Cardiac fibroblast (primary cell): ENCODE measurements around the gene NOX5.
"Not testable (repeated sequence)": the region's sequence is repeated elsewhere in the genome, so short reads cannot be mapped to it uniquely, and the experiment has no call there.

ENCODE experiments used
- DNase-seq, 2 donors: peaks; one replicate each; pipeline versions ENCODE4 v3.0.0 to v3.0.0-alpha.2; 2010; ENCODE audit warnings: low read depth in 2 of 2
- H3K4me3 ChIP-seq, 2 donors: replicated peaks in 1 of 2; 1 replicate in 1 of 2; 2 replicates in 1 of 2; pipeline ENCODE4 v1.5.1; 2011; ENCODE audit warnings: low read depth in 2 of 2, low read length in 2 of 2, mild to moderate bottlenecking in 2 of 2, moderate library complexity in 1 of 2
- CTCF ChIP-seq: IDR thresholded peaks from one replicate; pipeline ENCODE4 v1.5.1; 2011; ENCODE audit warnings: low read depth, mild to moderate bottlenecking, low read length, inconsistent platforms

The NOX5 gene

GRCh38 chr15:69014454-69014853 is at the start of gene NOX5:
Gene NOX5, plus strand, starts transcription at chr15:69014695. Its CDS starts 41 bp downstream, at chr15:69014736.
- no peak within 1 kb of the TSS for H3K4me3 ChIP-seq
- TF ChIP-seq CTCF: no peak
- DNase-seq: peak in 1 of 2 donors; percentile 6

GRCh38 chr15:68966996-68967395 is 47.5 kb upstream of the NOX5 start:
- DNase-seq: no peak
- H3K4me3 ChIP-seq: no peak overlapping the region
- no peak for TF ChIP-seq CTCF

GRCh38 chr15:68967948-68968347 is 46.5 kb upstream of the NOX5 start:
- DNase-seq: no peak
- no peak for TF ChIP-seq CTCF
- H3K4me3 ChIP-seq: no peak overlapping the region

- H3K4me3 ChIP-seq: no peak overlapping the region
- no peak for TF ChIP-seq CTCF
Observed at GRCh38 chr15:68969298-68969697, 45.2 kb upstream of the NOX5 start.

GRCh38 chr15:68972201-68973065 is 42.1 kb upstream of the NOX5 start:
- DNase-seq: no peak
- no peak overlapping the region for H3K4me3 ChIP-seq
- TF ChIP-seq CTCF: no peak

More at GRCh38 chr15:68969298-68969697, 45.2 kb upstream of the NOX5 start:
- DNase-seq: no peak

- H3K4me3 ChIP-seq, DNase-seq: not testable (repeated sequence)
Observed at GRCh38 chr15:68975651-68976160, 38.8 kb upstream of the NOX5 start.

- DNase-seq, H3K4me3 ChIP-seq: not testable (repeated sequence)
Observed at GRCh38 chr15:68977426-68977825, 37.1 kb upstream of the NOX5 start.
